GM19463 (cell line): ENCODE data around the gene PLPPR4.
"Not testable (repeated sequence)": the region's sequence is repeated elsewhere in the genome, so short reads cannot be mapped to it uniquely, and the experiment has no call there.

ENCODE experiments used
- ATAC-seq: cut with Tn5 transposase; IDR thresholded peaks from one replicate; pipeline ENCODE4 v1.9.1; 2021; ENCODE audit warnings: mild to moderate bottlenecking, moderate library complexity; ENCODE audit not compliant: unreplicated experiment

The PLPPR4 gene

DNA sequence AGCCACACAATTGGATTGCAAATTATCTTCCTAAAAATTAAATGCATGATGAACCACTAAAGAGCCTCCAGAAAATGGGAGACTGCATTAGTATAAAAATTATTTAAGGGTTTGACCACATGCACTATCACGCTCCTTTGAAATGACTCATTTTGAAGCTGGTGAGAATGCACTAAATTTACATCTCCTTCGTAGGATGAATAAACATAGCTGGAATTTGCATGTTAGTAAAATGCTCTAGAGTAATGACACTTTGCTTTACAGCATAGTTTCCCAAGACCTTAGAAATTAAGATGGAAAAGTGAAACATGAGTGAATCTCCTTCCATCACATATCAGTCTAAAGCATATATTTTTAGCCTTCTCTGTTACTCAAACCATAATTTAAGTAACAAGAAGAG, 2.4 kb downstream of the PLPPR4 start:
- no peak for ATAC-seq

DNA sequence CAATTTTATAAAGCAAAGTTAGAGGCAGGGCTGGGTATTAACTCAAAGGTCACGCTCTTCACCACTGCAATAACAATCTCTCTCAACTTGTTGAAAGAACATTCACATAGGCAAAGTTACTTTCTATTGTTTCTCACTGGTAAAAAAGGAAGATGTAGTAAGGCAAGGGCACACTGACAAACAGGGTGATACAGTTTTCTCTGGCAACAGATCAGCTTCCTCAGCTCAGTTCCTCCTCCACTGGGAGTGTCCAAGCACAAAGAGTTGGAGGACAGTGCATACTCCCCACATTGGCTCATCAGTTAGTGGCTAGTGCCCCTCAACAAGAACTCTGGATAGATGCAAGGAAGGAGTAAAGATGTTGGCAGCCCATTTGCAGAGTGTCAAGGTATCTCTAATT, 3.7 kb downstream of the PLPPR4 start:
- ATAC-seq: no peak

DNA sequence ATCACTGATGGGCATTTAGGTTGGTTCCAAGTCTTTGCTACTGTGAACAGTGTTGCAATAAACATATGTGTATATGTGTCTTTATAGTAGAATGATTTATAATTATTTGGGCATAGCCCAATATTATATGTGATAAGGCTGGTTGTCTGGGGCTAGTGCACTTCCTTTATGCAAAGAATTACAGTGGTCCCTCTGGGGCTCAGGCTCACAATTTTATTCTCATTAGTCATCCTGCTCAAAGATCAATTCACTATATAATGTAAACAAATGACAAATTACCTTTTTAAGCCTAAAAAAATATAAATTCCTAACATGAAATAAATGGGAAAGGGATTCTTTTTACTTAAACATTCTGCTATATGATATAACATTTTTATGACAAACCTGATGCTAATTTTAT, 5.0 kb downstream of the PLPPR4 start:
- no peak for ATAC-seq

DNA sequence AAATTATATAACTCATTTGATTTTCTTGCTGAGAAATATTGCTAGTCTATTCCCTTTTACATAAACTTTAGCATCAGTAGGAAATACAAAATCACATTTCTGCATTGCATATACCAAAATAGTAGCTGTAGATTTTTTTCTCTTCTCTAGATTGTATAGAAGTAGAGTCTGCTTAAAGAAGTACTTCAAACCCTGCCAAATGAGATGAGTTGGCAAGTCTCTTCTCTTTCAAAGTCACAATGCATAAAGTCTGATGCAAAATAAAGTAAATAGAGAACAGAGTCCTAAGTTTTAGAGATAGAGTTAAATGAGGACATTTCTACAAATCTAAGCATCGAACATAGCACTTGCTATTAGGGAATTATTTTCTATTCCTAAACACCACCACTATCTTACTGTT, 6.4 kb downstream of the PLPPR4 start:
- ATAC-seq: no peak

DNA sequence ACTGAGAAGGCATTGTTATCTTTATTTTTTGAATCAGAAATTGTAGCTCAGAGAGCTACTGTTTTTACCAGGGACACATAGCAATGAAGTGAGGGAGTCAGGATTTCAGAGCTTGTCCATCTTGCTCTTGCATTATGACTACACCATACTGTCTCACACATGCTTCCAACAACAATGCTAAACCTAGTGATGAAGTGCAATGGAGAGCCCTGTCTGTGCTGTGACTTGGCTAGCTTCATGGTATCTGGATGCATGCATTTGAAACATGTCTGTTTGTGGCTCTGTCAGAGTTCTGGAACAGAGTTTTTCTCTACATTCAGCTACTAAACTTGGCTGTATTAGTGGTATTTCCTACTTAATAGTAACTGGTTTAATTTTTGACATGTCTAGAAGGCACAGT, 7.0 kb downstream of the PLPPR4 start:
- ATAC-seq: no peak

DNA sequence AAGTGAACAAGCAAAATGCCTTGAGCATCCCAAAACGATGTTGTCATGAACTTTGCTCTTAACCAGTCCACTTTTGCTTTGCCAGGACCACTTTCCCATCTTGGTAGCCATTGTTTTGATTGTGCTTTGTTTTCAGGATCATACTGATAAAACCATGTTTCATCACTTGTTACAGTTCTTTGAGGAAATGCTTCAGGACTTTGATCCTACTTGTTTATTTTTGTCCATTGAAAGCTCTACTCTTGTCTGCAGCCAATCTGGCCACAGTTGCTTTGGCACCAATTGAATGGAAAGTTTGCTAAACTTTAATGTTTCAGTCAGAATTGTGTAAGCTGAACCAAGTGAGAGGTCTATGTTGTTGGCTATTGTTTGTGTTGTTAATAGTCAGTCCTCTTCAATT, 12.8 kb downstream of the PLPPR4 start:
- ATAC-seq: no peak

DNA sequence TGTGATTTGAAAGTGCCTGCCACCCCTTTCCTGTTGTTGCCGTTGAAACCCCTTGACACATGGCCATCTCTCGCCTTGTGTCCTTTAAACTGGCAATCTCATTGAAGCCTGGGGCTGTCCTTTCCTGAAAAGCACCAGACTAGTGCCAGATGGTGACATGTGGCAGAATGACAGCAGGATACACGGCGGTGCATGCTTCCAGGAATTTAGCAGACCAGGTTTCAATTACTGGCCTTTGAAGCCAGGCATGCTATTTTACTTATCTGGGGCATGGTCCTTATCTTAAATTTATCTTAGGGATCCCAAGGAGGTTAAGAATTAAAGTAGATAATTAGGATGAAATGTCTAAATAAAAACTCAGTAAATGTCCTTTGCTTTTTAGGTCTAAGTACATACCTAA, 15.2 kb downstream of the PLPPR4 start:
- no peak for ATAC-seq

DNA sequence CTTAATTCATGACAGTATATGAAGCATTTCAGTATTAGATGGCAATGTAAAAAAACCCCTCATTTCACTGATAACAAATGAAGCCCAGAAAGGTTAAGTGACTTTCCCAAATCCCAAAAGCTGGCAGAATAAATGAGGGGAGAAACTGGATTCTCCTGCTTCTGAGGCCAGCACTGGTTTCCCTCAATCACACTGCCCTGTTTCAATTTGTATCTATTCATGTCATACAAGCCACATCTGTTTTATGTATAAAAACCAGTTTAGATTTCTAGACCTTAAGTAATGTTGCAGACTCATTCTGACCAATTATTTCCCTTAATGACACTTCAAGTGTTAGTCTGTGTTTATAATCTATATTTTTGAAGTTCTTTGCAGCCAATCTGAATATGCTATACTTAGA, 16.8 kb downstream of the PLPPR4 start:
- ATAC-seq: no peak

DNA sequence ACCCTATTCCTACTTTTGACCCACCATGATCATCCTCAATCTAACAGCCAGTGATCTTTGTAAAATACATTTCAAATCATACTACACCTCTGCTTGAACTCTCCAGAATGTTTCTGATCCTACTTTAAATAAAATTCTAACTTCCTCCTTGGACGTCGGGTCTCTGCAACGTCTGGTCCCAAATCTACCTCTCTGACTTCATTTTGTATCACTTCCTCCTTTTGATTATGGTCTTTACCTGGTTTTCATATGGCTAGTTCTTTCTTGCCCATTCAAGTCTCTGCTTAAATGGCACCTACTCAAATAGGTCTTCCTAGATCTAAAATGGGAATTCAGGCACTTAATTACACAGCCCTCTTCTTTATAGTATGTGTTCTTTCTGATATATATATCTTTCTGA, 18.2 kb downstream of the PLPPR4 start:
- no peak for ATAC-seq

DNA sequence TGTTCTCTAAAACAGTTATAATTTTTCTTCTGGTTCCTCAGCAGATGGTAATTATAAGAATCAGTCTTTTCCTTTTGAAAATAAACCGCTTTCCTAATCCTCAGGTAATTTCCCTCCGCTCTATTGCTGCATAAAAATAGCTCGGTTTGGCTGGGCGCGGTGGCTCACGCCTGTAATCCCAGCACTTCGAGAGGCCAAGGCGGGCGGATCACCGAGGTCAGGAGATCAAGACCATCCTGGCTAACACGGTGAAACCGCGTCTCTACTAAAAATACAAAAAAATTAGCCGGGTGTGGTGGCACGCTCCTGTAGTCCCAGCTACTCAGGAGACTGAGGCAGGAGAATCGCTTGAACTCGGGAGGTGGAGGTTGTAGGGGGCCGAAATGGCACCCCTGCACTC, 19.2 kb downstream of the PLPPR4 start:
- not testable (repeated sequence) for ATAC-seq

DNA sequence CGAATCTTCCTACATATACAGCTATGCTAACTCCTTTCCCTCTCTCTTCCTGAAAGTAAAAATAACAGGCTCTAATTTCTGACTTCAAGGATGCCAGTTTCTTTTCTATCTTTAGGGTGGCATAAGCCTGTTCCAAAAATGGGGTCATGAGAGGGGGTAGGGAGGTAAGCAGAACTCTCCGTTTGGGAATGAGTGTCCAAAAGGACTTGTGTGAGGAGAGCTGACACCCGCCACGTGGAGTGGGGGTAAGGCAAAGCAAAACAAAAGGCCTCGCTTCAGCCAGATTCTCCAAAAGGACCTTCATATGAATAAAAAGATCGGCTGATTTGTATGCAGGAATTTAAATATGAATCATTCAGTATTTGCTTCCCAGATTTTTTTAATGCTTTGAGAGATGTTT, 28.6 kb downstream of the PLPPR4 start:
- ATAC-seq: no peak

DNA sequence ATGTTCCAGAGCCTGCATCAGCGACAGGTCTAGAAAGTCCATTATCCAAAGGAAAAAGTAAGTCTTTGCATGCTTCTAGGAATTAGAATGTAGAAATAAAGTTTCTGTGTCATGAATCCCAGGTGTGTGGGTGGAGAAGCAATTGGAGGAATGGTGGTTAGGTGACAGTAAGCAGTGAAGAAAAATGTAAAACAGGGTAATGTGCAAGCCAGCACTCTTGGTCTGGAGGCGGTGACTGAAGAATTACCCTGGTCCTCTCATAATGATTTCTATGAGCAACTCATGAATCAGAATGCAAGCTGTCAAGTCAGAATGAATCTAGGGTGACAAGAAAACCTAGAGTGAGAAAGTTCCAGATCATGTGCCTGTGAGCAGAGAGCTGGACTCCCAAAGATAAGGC, 33.6 kb downstream of the PLPPR4 start:
- no peak for ATAC-seq

DNA sequence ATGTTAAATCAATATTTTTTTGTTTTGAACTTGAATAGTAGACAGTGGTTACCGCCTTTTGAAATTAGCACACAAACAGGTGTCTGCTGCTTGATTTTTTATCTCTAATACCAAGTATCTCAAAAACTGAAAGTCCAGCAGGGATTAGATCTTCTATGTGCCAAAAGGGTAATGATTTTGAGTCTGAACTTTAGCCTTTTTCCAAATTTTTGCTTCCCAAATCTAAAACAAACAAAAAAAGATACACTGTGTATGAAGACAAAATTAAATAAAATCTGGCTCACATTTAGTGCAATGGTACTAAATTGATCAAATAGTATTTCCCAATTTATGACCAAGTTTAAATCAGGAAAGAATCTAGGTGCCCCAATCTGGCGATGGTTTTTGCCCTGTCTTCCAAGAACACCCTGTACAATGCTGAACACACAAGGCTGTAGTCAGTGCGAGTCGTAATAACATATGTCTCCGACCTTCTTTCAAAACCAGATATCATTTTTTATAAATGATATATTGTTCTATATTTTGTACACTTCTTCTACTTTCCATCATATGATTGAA, 40.5 kb downstream of the PLPPR4 start:
- no peak for ATAC-seq

DNA sequence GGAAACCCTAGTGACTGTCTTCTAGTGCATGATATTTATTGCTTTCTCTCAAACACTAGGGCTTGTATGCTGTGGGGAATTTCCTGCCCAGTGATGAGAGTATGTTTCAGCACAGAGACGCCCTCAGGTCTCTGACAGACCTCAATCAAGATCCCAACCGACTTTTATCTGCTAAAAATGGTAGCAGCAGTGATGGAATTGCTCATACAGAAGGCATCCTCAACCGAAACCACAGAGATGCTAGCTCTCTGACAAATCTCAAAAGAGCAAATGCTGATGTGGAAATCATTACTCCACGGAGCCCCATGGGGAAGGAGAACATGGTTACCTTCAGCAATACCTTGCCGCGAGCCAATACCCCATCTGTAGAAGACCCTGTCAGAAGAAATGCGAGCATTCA, 41.3 kb downstream of the PLPPR4 start:
- ATAC-seq: no peak

DNA sequence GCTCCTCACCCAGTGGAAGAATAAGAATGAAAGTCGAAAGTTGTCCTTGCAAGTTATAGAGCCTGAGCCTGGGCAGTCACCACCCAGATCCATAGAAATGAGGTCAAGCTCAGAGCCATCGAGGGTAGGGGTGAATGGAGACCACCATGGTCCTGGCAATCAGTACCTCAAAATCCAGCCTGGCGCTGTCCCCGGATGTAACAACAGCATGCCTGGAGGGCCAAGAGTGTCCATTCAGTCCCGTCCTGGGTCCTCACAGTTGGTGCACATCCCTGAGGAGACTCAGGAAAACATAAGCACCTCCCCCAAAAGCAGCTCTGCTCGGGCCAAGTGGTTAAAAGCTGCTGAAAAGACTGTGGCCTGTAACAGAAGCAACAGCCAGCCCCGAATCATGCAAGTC, 41.8 kb downstream of the PLPPR4 start:
- ATAC-seq: no peak

DNA sequence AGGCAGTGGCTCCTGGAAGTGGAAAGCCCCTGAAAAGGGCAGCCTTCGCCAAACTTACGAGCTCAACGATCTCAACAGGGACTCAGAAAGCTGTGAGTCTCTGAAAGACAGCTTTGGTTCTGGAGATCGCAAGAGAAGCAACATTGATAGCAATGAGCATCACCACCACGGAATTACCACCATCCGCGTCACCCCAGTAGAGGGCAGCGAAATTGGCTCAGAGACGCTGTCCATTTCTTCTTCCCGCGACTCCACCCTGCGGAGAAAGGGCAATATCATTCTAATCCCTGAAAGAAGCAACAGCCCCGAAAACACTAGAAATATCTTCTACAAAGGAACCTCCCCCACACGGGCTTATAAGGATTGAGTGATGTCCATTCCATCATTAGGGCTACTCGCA, 42.4 kb downstream of the PLPPR4 start:
- ATAC-seq: no peak

DNA sequence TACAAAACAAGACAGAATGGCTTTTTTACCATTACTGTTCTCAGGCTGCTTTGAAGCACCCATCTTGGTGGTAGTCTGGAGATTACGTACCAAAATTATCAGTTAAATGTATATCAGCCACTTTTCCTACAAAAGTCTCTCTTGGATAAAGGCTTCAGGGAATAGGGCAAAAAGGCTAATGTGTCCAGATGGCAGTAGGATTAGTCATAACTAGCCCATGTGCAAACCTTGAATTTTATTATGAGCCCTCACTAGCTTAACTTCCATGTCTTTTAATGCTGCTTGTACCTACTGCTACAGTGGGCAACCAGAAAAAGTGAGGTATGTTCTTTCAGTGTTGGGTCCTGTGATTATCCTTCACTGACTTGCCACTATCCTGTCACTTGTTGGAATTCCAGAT, 51.0 kb downstream of the PLPPR4 start:
- no peak for ATAC-seq

DNA sequence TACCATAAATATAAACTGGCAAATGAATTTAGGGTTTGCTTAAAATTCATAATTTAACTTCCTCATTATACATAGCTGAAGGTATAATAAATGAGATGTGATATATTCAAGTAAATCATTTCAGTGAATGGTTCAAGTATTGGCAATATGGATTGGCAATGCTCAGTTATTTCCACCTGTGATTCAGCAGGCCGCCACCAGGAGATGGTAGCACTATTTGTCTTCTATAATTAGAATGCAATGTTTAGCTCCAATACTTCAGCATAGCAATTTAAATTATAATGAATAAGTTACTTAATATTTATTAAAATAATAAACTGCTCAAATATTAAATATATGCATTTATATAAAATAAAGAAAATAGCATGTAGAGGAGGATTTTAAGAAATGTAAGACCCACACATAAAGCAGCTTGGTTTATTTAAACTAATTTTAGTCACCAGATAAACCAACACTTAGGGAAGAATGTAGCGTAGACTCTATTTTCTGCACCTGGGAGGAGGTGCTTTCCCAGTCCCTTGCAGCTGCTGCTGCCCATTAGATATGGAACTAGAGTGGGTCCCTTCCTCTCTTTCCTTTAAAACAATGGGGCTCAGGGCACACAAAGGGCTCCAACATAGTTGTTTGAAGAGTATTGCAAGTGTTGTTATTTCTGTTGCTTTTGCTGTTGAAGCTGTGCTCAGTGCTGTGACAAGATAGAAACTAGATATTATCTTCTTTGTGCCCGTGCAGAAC, 62.1 kb downstream of the PLPPR4 start:
- ATAC-seq: no peak

DNA sequence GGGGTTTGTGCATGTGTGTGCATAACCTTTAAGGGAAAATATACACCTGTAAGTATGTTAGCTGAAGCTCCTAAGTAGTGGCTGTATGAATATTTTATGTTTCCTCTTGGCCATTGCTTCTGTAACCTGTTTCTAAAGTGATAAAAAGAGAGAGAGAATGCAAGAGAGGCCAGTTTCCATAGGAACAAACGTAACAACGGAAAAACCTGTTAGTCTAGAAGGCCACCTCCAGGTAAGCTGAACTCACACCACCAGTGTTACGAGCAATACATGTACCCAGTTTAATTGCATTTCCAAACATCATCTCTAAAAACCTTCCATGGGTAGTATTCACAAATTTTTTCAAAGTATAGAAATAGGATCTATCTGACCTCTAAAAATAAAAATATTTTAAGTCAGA, 63.1 kb downstream of the PLPPR4 start:
- no peak for ATAC-seq

DNA sequence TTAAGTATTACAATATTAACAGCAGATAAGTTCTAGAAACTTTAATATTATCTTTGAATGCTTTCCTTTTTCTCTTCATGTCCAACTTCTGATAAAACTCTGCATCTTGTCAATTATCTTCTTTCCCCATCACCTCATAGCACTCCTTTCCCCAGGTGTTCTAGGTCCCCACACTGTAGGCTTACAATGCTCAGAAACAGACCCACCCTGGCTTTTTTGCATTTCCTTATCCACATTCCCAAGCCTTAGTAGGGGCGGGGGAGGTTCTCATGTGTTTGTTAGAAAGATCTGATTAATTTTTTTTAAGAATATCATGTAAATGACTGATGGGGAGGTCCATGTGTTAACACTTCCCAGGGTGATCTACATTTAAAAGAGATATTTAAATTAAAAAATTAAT, 63.9 kb downstream of the PLPPR4 start:
- ATAC-seq: no peak

DNA sequence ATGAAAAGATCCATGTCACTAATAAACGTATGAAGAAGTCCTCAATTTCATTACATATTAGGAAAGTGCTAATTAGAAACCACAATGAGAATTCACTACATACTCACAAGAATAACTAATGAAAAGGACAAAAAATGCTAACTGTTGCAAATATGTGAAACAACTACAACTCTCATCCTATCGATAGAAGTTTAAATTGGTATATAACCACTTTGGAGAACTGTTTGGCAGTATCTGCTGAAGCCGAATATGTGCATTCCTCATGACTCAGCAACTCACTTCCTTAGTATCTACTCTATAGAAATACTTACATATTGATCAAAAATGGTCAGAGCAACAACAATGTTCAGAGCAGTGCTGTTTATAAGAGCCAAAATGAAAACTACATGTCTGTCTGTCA, 66.8 kb downstream of the PLPPR4 start:
- ATAC-seq: no peak

DNA sequence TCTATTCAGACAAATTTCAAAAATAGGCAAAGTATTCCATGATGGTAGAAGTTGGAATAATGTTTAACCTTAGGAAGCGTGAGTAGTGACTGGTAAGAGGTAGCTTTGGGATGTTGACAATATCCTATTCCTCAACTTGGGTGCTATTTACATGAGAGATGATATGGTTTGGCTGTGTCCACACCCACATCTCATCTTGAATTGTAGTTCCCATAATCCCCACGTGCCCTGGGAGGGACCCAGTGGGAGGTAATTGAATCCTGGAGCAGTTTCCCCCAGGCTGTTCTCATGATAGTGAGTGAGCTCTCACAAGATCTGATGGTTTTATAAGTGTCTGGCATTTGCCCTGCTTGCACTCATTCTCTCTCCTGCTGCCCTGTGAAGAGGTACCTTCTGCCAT, 67.3 kb downstream of the PLPPR4 start:
- no peak for ATAC-seq

DNA sequence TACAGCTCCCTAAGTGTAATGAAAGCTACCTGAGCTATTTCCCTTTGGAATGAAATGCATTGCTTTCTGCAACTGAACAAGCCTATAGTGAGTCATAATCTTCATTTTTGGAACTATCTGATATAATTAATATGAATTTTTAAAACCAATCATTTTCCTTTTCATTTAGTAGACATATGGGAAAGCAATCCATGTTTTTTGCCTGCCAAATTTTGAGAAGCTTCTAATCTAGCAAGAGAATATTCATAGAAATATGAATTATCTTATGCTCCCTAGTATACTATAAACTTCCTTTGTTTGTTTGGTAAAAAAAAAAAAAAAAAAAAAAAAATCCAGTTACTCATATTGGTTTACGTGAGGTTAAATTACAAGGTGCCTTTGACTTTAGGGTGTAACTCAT, 68.3 kb downstream of the PLPPR4 start:
- no peak for ATAC-seq
